Caki2 (cell line): ENCODE measurements around the gene RPL35. TPM values are rescaled to one million over a fixed set of nuclear protein-coding genes. Genes with fewer than 3 reads are reported as not detected.
"Not testable (repeated sequence)": the region's sequence is repeated elsewhere in the genome, so short reads cannot be mapped to it uniquely, and the experiment has no call there.

Experiments used
- DNase-seq: peaks from one replicate; pipeline ENCODE4 v3.0.0-alpha.2; 2015; ENCODE audit warnings: low read depth
- in situ Hi-C: cut with HindIII; loops from 2 replicates; pipeline ENCODE4 v1.10.0; 2016; ENCODE audit warnings: low sequenced_read_pairs, low pct_unique_long_range_greater_than_20kb, mixed read lengths
- total RNA-seq: library from RNA; depleted of rRNA; stranded (reverse); fragments of >200 nt; shearing (Covaris generic); gene quantifications from 2 replicates; pipeline ENCODE4 v1.2.3, GENCODE V29; 2014; ENCODE audit warnings: low replicate concordance

The RPL35 gene
- total RNA-seq, 1 experiment from 2014 or later, result 1,626 TPM

DNA sequence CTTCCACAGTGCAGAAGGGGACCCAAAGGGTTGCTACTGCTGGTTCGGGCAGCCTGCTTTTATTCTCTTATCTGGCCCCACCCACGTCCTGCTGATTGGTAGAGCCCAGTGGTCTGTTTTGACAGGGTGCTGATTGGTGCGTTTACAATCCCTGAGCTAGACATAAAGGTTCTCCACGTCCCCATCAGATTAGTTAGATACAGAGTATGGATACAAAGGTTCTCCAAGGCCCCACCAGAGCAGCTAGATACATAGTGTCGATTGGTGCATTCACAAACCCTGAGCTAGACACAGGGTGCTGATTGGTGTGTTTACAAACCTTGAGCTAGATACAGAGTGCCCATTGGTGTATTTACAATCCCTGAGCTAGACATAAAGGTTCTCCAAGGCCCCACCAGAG is 23.6 kb downstream of the RPL35 start:
- DNase-seq, in situ Hi-C loops: not testable (repeated sequence)

- in situ Hi-C loops, result no loop called here
- DNase-seq, result peak; percentile 51
Measured at GRCh38 chr9:124835026-124835557, 26.7 kb downstream of the RPL35 start.

- DNase-seq, result peak; percentile 41
- in situ Hi-C loops, result no loop called here
Measured at GRCh38 chr9:124834591-124834990, 27.2 kb downstream of the RPL35 start.

- DNase-seq, result no peak
- in situ Hi-C loops, result no loop called here
Measured at GRCh38 chr9:124831642-124832364, 30.0 kb downstream of the RPL35 start.

GRCh38 chr9:124830593-124830992 is 31.2 kb downstream of the RPL35 start:
- DNase-seq, result no peak
- in situ Hi-C loops, result no loop called here

- in situ Hi-C loops, result no loop called here
- no peak for DNase-seq
Measured at GRCh38 chr9:124829334-124829669, 32.5 kb downstream of the RPL35 start.

- in situ Hi-C loops, result no loop called here
Measured at GRCh38 chr9:124828489-124829333, 33.0 kb downstream of the RPL35 start.

DNA sequence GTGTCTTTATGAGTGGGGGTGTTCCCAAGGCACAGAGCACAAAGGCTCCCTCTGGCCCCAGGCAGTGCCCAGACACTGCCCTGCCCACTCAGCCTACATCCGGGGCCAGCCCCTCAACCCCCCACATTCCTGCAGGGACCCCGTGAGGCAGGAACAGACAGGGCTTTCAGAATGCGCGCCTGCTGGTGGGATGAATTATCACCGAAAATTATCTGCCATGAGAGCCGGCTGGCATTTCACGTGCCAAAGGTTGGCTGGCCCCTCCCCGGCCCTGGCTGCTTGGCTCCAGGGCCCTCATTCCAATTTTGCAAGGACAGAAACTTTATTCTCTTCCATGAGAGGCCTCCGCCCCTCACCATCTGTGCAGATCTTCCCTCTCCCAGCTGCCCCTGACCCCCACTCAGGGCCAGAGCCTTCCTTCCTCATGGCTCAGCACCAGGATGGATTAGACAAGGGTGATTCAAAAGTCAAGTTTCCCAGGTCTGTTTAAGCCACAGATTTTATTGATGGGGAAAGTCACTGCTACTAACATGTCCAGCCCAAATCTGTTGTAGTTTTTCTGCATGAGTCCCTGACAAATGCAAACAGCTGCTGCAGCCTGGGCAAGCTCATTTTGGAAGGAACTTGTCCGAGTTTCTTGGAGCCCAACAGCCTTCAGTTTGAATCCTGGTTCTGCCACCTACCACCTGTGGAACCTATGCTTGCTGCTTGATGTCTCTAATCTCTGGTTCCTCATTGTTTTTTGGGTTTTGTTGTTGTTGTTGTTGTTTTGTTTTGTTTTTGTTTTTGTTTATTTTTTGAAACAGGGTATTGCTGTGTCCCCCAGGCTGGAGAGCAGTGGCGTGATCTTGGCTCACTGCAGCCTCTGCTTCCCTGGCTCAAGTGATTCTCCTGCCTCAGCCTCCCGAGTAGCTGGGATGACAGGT is 40.8 kb downstream of the RPL35 start:
- in situ Hi-C loops, result no loop called here

More at GRCh38 chr9:124828489-124829333, 33.0 kb downstream of the RPL35 start:
- no peak for DNase-seq

DNA sequence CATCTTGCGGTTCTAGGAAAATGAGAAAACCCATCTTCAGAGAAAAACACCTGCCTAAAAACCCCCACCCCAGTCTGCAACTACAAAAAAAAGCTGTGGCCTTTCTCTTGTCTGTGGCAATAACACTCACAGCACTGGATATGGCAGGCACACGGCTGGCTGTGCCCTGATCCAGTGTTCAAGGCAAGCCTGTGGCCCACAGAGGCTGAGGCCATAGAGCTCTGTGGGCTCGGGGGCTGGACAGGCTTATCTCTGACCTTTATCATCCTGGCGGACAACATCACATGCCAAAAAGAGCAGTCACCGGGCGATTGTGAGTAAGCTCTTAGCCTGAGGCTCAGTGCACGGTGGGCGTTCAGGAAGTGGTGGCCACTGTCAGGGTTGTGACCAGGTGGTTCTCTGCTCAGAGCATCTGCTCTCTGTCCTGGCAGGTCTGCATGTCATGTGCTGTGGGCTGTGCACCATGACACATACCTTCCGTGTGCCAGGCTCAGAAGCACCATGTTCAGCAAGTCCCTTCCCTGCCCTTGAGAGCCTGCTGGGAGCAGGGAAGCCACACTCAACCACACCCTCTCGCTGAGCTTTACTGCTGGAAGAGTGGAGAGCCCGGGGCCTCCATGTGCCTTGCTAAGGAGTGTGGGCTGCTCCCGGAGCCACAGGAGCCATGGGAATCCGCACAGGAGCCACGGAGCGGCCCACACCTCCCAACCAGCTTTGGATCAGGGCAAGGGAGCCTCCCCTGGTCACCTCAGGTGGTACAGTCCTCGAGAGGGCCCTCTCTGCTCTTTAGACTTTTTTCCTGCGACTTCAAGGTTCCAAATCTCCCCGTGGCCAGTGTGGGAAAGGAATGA is 43.1 kb downstream of the RPL35 start:
- in situ Hi-C loops, result no loop called here
- peak; percentile 71 for DNase-seq

More for the DNA sequence above, 40.8 kb downstream of the RPL35 start:
- no peak for DNase-seq

- in situ Hi-C loops, result no loop called here
- DNase-seq, result no peak
Measured at GRCh38 chr9:124815601-124816000, 46.2 kb downstream of the RPL35 start.

DNA sequence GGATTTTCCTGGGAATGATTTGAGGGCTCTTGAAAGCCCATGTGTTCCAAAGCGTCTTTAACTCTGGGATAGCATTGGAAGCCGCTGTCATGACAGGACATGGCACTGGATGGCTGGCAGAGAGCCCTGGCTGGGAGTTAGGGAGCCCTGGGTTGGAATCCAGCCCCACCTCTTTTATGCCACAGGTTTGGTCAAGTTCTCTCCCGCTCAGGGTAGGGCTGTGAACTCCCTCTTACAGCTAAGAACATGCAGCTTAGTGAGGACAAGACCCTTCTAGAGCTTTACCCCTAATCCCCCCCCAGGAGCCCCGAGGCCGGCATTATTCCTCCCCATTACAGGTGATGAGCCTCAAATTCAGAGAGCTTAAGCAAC is 47.6 kb downstream of the RPL35 start:
- in situ Hi-C loops, result no loop called here

DNA sequence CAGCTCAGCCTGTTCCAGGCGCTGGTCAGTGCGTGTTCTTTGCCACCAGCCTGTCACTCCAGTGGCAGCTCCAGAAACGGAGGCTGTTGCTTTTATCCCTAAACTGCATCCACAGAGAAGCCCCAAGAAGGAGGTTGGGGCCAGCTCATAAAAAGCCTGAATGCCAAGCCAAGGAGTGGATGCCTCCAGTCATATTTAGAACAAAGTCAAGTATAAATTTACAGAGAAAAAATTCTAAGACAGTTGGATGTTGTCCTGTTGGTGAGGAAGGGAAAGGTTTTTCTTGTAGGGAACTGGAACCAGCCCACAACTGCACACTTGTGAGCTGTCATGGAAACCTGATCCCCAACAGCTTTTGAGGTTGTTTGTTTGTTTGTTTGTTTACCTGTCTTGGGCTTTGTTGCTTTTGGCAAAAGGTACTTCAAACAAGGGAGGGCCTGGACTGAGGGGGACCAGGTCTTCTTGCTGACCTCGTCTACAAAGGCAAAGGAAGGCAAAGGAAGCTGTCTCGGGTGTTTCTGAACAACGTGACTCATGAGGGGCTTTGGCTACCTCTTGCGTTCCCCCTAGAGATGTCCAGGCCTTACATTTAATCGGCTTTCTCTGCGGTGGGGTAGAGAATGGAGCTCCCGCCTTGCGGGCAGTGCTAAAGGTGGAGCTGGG is 48.1 kb downstream of the RPL35 start:
- in situ Hi-C loops, result no loop called here
- no peak for DNase-seq

More for the DNA sequence above, 47.6 kb downstream of the RPL35 start:
- no peak for DNase-seq

DNA sequence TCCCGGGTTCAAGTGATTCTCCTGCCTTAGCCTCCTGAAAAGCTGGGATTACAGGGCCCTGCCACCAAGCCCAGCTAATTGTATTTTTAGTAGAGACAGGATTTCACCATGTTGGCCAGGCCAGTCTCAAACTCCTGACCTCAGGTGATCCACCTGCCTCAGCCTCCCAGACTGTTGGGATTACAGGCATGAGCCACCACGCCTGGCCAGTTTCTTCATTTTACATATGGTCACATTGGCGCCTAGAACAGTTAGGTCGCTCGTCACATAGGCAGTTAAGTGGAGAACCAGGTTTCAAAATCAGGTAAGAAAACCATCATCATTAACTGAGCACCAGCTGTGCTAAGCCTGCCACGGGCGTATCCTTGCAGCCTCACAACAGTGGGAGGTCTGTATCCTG is 48.7 kb downstream of the RPL35 start:
- in situ Hi-C loops, result no loop called here
- no peak for DNase-seq

GRCh38 chr9:124812441-124812876 is 49.3 kb downstream of the RPL35 start:
- peak; percentile 90 for DNase-seq
- in situ Hi-C loops, result no loop called here

- DNase-seq, result peak; percentile 71
Measured at GRCh38 chr9:124810663-124811355, 50.9 kb downstream of the RPL35 start.

DNA sequence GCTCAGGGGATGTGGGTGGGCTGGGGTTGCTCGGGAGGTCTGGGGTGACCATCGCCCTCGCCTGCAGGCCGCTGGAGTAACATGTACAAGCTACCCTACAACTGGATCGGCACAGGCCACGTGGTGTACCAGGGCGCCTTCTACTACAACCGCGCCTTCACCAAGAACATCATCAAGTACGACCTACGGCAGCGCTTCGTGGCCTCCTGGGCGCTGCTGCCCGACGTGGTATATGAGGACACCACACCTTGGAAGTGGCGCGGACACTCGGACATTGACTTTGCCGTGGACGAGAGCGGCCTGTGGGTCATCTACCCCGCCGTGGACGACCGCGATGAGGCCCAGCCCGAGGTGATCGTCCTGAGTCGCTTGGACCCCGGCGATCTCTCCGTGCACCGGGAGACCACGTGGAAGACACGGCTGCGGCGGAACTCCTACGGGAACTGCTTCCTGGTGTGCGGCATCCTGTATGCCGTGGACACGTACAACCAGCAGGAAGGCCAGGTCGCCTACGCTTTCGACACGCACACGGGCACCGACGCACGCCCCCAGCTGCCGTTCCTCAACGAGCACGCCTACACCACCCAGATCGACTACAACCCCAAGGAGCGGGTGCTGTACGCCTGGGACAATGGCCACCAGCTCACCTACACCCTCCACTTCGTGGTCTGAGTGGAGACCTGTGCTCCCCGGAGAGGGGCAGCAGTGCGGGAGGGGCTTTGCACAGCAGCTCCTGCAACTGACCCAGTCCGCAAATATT is 51.8 kb downstream of the RPL35 start:
- DNase-seq, result no peak
- in situ Hi-C loops, result no loop called here

More at GRCh38 chr9:124810663-124811355, 50.9 kb downstream of the RPL35 start:
- in situ Hi-C loops, result no loop called here
